GM12878 (cell line): ENCODE data around the gene EYS. TPM values are rescaled to one million over a fixed set of nuclear protein-coding genes. Genes with fewer than 3 reads are reported as not detected.

Source experiments
- ATAC-seq: fragments of 200-7000 bp; cut with Tn5 transposase; 3 replicates; pipeline ENCODE4 v1.9.1; 2020; ENCODE audit warnings: mild to moderate bottlenecking, moderate library complexity
- BruUV-seq: library from RNA; stranded (reverse); fragments of 400-500 nt; replicated peaks from 2 replicates; lab custom pipeline; 2021; lab: Mats Ljungman, UMichigan
- CTCF ChIA-PET: fragments of 300-600 bp; sonication (Branson Sonifier 250); formaldehyde crosslinking; extraction: SDS; loops from one replicate; lab custom pipeline; 2021; ENCODE audit warnings: inconsistent platforms; lab: Yijun Ruan, JAX
- POLR2A ChIA-PET: fragments of 350-600 bp; formaldehyde crosslinking; extraction: SDS; loops from one replicate; lab custom pipeline; 2021; ENCODE audit warnings: inconsistent platforms; lab: Charles Lee
- RAD21 ChIA-PET: fragments of 300-600 bp; sonication (Branson Sonifier 250); formaldehyde crosslinking; loops from one replicate; lab custom pipeline; 2023; ENCODE audit warnings: antibody characterized with exemption; ENCODE audit not compliant: unreplicated experiment; lab: Charles Lee
- SMC1A ChIA-PET: fragments of 300-600 bp; sonication (Branson Sonifier 250); formaldehyde crosslinking; loops from one replicate; lab custom pipeline; 2023; ENCODE audit not compliant: unreplicated experiment, uncharacterized antibody; lab: Charles Lee
- DNase-seq: peaks from one replicate; pipeline ENCODE4 v3.0.0-alpha.2; 2011; ENCODE audit warnings: low read depth, low spot score
- FAIRE-seq: peaks from 3 replicates; lab custom pipeline; 2011; peaks lifted over from hg19 to GRCh38; lab: Jason Lieb, UNC
- H2AFZ ChIP-seq: 2 replicates; pipeline ENCODE4 v1.6.0; 2011; ENCODE audit warnings: low read depth, low read length, control low read depth; ENCODE audit not compliant: control insufficient read depth
- H3K27ac ChIP-seq: 2 replicates; pipeline ENCODE4 v1.5.1; 2011; ENCODE audit warnings: control low read depth; ENCODE audit not compliant: control insufficient read depth, insufficient read depth
- H3K27me3 ChIP-seq, 2 experiments: replicated peaks in 1 of 2; 2 replicates each; pipeline versions ENCODE4 v1.6.0 to v1.6.1; 2011; ENCODE audit warnings: low read length in 1 of 2; ENCODE audit not compliant: control insufficient read depth in 2 of 2, insufficient read depth in 2 of 2
- H3K36me3 ChIP-seq, 2 experiments: 2 replicates each; pipeline ENCODE4 v1.5.1; 2011; ENCODE audit warnings: low read length in 1 of 2; ENCODE audit not compliant: control insufficient read depth in 2 of 2, insufficient read depth in 2 of 2
- H3K4me1 ChIP-seq: 2 replicates; pipeline ENCODE4 v1.6.1; 2011; ENCODE audit warnings: mild to moderate bottlenecking, low read length, moderate library complexity, mixed read lengths; ENCODE audit not compliant: control insufficient read depth, insufficient read depth
- H3K4me2 ChIP-seq: 2 replicates; pipeline ENCODE4 v1.6.0; 2011; ENCODE audit warnings: control low read depth; ENCODE audit not compliant: control insufficient read depth, insufficient read depth
- H3K4me3 ChIP-seq: fragments of 200-600 bp; sonication (generic); 2 replicates; pipeline ENCODE4 v1.5.1; 2016
- H3K79me2 ChIP-seq: 2 replicates; pipeline ENCODE4 v1.6.0; 2011; ENCODE audit warnings: low read length; ENCODE audit not compliant: control insufficient read depth, insufficient read depth
- H3K9ac ChIP-seq: 2 replicates; pipeline ENCODE4 v1.8.0; 2011; ENCODE audit warnings: low read length, control low read depth, mixed read lengths; ENCODE audit not compliant: control insufficient read depth, insufficient read depth
- H3K9me3 ChIP-seq: replicated peaks from 3 replicates; pipeline ENCODE4 v1.5.1; 2011; ENCODE audit warnings: mild to moderate bottlenecking, low read length; ENCODE audit not compliant: control insufficient read depth, insufficient read depth
- H4K20me1 ChIP-seq: 2 replicates; pipeline ENCODE4 v1.6.0; 2011; ENCODE audit not compliant: control insufficient read depth, insufficient read depth
- ASH2L ChIP-seq: fragments of 300-600, 200-600 bp; sonication (generic); IDR thresholded peaks from 2 replicates; pipeline ENCODE4 v1.6.1; 2017; ENCODE audit warnings: low read depth, mild to moderate bottlenecking, borderline replicate concordance
- BRCA1 ChIP-seq: IDR thresholded peaks from 2 replicates; pipeline ENCODE4 v1.6.1; 2011; ENCODE audit warnings: low read depth, low read length, improper control_type of control experiment
- CEBPB ChIP-seq, 2 experiments: fragments of 150-350 bp in 1 of 2; IDR thresholded peaks; 2 replicates each; pipeline ENCODE4 v1.6.1; 2012 to 2014; ENCODE audit warnings: low read depth in 2 of 2, low read length in 2 of 2, borderline replicate concordance in 1 of 2, inconsistent platforms in 1 of 2
- CHD2 ChIP-seq: IDR thresholded peaks from 2 replicates; pipeline ENCODE4 v1.6.1; 2011; ENCODE audit warnings: low read depth, low read length, improper control_type of control experiment, borderline replicate concordance
- CREM ChIP-seq: IDR thresholded peaks from 2 replicates; pipeline ENCODE4 v1.6.1; 2014; ENCODE audit warnings: antibody characterized with exemption, low read depth
- DPF2 ChIP-seq: fragments of 450-650 bp; IDR thresholded peaks from 2 replicates; pipeline ENCODE4 v1.6.1; 2017; ENCODE audit warnings: mild to moderate bottlenecking
- IRF4 ChIP-seq: IDR thresholded peaks from 2 replicates; pipeline ENCODE4 v1.6.1; 2011; ENCODE audit warnings: low read depth, low read length
- JUNB ChIP-seq: IDR thresholded peaks from 2 replicates; pipeline ENCODE4 v1.6.1; 2016; ENCODE audit warnings: antibody characterized with exemption, mild to moderate bottlenecking
- MTA2 ChIP-seq: fragments of 450-650 bp; IDR thresholded peaks from 2 replicates; pipeline ENCODE4 v1.6.1; 2016; ENCODE audit warnings: low read depth, mild to moderate bottlenecking, moderate library complexity
- MXI1 ChIP-seq: fragments of 150-350 bp; IDR thresholded peaks from 2 replicates; pipeline ENCODE4 v1.6.1; 2011; ENCODE audit warnings: low read depth, mild to moderate bottlenecking, inconsistent platforms, low read length, improper control_type of control experiment
- NBN ChIP-seq: fragments of 450-650 bp; IDR thresholded peaks from 2 replicates; pipeline ENCODE4 v1.6.1; 2016
- POLR2AphosphoS2 ChIP-seq: IDR thresholded peaks from 2 replicates; pipeline ENCODE4 v1.6.1; 2011; ENCODE audit warnings: low read depth, mild to moderate bottlenecking, low read length, improper control_type of control experiment, moderate library complexity
- RBBP5 ChIP-seq: fragments of 200-600 bp; sonication (generic); conservative IDR thresholded peaks from 2 replicates; pipeline ENCODE4 v1.6.1; 2016
- RCOR1 ChIP-seq: conservative IDR thresholded peaks from 2 replicates; pipeline ENCODE4 v1.6.1; 2012; ENCODE audit warnings: low read depth, low read length, improper control_type of control experiment
- SMC3 ChIP-seq: IDR thresholded peaks from 2 replicates; pipeline ENCODE4 v1.6.1; 2011; ENCODE audit warnings: low read length, improper control_type of control experiment, borderline replicate concordance
- WRNIP1 ChIP-seq: IDR thresholded peaks from 2 replicates; pipeline ENCODE4 v1.6.1; 2011; ENCODE audit warnings: low read depth, low read length, improper control_type of control experiment, borderline replicate concordance
- WGBS: methylation state at CpG from one replicate; pipeline ENCODE4 v1.1.6; 2016; ENCODE audit warnings: low lambda C conversion rate; ENCODE audit not compliant: insufficient replicate concordance, insufficient coverage; ENCODE audit errors: missing lambda C conversion rate; 5-methylcytosine and 5-hydroxymethylcytosine counted together
- in situ Hi-C: fragments of 300-500 bp; cut with MboI; formaldehyde crosslinking; loops from 9 replicates; pipeline ENCODE4 v1.14.3; 2018; ENCODE audit warnings: mixed read lengths
- intact Hi-C: fragments of 100-400 bp; cut with micrococcal nuclease; formaldehyde crosslinking; loops from one replicate; pipeline ENCODE4 v1.14.2; 2022; ENCODE audit not compliant: unreplicated experiment
- polyA plus RNA-seq, 11 experiments: library from polyadenylated mRNA; depleted of rRNA in 4 of 11; unstranded in 6 of 11; stranded (reverse) in 5 of 11; fragments of >200 nt; fragmentation: Nextera tagmentation in 4 of 11; fragmentation: Illumina TruSeq in 1 of 11; extraction: Ambion mirVana in 4 of 11; extraction: Trizol in 1 of 11; gene quantifications; 1 replicate in 1 of 11; 2 replicates in 10 of 11; pipeline versions ENCODE4 v1.2.1 to v1.2.3, GENCODE V29; 2011 to 2016; ENCODE audit warnings: inconsistent platforms in 2 of 11, missing spikeins in 2 of 11, low read depth in 1 of 11
- total RNA-seq, 4 experiments: library from RNA; depleted of rRNA in 3 of 4; stranded (reverse); fragments of >200 nt in 3 of 4; fragmentation: Illumina TruSeq in 1 of 4; extraction: Trizol in 1 of 4; gene quantifications; 2 replicates each; pipeline versions ENCODE4 v1.2.1 to v1.2.3, GENCODE V29; 2013 to 2021
- TF ChIP-seq, protein P1 (sequence below): fragments of 450-650 bp; formaldehyde crosslinking; IDR thresholded peaks from 2 replicates; pipeline ENCODE4 v1.5.0; 2022; ENCODE audit warnings: mild to moderate bottlenecking, missing genetic modification characterization

EYS gene
- total and polyA plus RNA-seq, 10 of the 15 experiments (the other 5 are each of a cell fraction or from before 2014, with no cell fraction given), result under 0.01 to 0.14 (median 0.02) TPM; not detected in 1

DNA sequence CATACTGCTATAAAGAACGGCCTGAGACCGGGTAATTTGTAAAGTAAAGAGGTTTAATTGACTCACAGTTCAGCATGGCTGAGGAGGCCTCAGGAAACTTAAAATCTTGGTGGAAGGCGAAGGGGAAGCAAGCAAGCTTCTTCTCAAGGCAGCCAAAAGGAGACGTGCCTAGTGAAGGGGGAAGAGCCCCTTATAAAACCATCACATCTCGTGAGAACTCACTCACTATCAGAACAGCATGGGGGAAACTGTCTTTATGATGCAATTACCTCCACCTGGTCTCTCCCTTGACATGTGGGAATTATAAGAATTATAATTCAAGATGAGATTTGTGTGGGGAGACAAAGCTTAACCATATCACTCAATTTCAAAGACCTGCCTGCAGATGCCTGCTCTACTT lies 447.0 kb downstream of the EYS start:
- no peaks in the 10 kb centered on the region for H3K79me2 ChIP-seq
- intact Hi-C loops (no loop called here), in situ Hi-C loops (no loop called here)
- no peak overlapping the region for H3K4me2 ChIP-seq
- no peak overlapping the region for H2AFZ ChIP-seq
- no peak for FAIRE-seq
- H3K27ac ChIP-seq, result no peak overlapping the region
- H3K36me3 ChIP-seq, result no peaks in the 10 kb centered on the region
- ChIA-PET CTCF (no interaction called here), RAD21 (no interaction called here), SMC1A (no interaction called here), POLR2A (no interaction called here)
- DNase-seq, result no peak
- no peak overlapping the region for H3K9ac ChIP-seq
- WGBS, result 19% methylated on average over 5 of the region's 5 CpGs
- no TSS peak for BruUV-seq
- H3K4me3 ChIP-seq, result no peak overlapping the region
- TF ChIP-seq POLR2AphosphoS2, result no peak
- no peak for TF ChIP-seq CREM
- TF ChIP-seq, protein P1, sequence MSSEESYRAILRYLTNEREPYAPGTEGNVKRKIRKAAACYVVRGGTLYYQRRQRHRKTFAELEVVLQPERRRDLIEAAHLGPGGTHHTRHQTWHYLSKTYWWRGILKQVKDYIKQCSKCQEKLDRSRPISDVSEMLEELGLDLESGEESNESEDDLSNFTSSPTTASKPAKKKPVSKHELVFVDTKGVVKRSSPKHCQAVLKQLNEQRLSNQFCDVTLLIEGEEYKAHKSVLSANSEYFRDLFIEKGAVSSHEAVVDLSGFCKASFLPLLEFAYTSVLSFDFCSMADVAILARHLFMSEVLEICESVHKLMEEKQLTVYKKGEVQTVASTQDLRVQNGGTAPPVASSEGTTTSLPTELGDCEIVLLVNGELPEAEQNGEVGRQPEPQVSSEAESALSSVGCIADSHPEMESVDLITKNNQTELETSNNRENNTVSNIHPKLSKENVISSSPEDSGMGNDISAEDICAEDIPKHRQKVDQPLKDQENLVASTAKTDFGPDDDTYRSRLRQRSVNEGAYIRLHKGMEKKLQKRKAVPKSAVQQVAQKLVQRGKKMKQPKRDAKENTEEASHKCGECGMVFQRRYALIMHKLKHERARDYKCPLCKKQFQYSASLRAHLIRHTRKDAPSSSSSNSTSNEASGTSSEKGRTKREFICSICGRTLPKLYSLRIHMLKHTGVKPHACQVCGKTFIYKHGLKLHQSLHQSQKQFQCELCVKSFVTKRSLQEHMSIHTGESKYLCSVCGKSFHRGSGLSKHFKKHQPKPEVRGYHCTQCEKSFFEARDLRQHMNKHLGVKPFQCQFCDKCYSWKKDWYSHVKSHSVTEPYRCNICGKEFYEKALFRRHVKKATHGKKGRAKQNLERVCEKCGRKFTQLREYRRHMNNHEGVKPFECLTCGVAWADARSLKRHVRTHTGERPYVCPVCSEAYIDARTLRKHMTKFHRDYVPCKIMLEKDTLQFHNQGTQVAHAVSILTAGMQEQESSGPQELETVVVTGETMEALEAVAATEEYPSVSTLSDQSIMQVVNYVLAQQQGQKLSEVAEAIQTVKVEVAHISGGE (CRISPR knock-in tag), result no peak
- TF ChIP-seq BRCA1, result no peak
- H3K4me1 ChIP-seq, result no peaks in the 10 kb centered on the region
- no peaks in the 10 kb centered on the region for H3K9me3 ChIP-seq
- no peaks in the 10 kb centered on the region for H4K20me1 ChIP-seq
- H3K27me3 ChIP-seq, result no peaks in the 10 kb centered on the region
- ATAC-seq, result no peak

DNA sequence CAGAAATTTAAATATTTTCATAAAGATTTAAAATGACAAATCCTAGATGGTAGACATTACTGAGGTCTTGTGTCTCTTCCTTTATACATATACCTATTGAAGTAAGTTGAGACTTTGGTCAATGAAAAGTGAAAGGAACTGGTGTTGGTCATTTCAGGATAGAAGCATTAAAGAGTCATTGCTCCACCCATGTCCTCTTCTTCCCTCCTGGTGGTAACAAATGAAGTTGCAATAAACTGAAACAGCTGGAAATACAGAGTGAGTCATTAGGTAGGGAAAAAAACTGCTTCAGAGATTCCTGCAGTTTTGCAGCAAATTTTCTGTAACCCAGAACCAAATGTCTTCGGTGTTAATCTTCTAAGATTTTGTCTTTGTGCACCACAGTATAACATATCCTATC lies 448.0 kb downstream of the EYS start:
- RAD21 ChIA-PET, result no interaction called here
- FAIRE-seq, result no peak
- ATAC-seq, result no peak; the same call in 2 of the 3 replicates
- H3K27me3 ChIP-seq, result no peaks in the 10 kb centered on the region
- no peaks in the 10 kb centered on the region for H4K20me1 ChIP-seq
- no peak overlapping the region for H3K9ac ChIP-seq
- in situ Hi-C loops, result no loop called here
- intact Hi-C loops, result no loop called here
- no peaks in the 10 kb centered on the region for H3K4me1 ChIP-seq
- no peak overlapping the region for H3K27ac ChIP-seq
- no peaks in the 10 kb centered on the region for H3K9me3 ChIP-seq
- SMC1A ChIA-PET, result no interaction called here
- no TSS peak for BruUV-seq
- POLR2A ChIA-PET, result no interaction called here
- no peaks in the 10 kb centered on the region for H3K36me3 ChIP-seq
- no peak overlapping the region for H3K4me2 ChIP-seq
- CTCF ChIA-PET, result no interaction called here
- no peak overlapping the region for H3K4me3 ChIP-seq
- no peak for DNase-seq
- H2AFZ ChIP-seq, result no peak overlapping the region
- 28% methylated on average over 1 of the region's 1 CpG for WGBS
- H3K79me2 ChIP-seq, result no peaks in the 10 kb centered on the region
- TF ChIP-seq RBBP5 (no peak), CHD2 (no peak), SMC3 (no peak), DPF2 (no peak), IRF4 (no peak), MTA2 (no peak), RCOR1 (no peak), WRNIP1 (no peak), MXI1 (no peak), JUNB (no peak), NBN (no peak), ASH2L (no peak), CEBPB (IDR thresholded peaks at IDR 0.05; ENCODE audit: borderline replicate concordance in 1 of 2, low read depth in 2 of 2, low read length in 2 of 2) (no peak)
